WTC11 (cell line): Measurements from ENCODE around the gene RIC8A.
"Not testable (repeated sequence)": the region's sequence is repeated elsewhere in the genome, so short reads cannot be mapped to it uniquely, and the experiment has no call there.

ENCODE experiments used
- CTCF ChIP-seq: fragments of 200-600 bp; IDR thresholded peaks from 2 replicates; pipeline ENCODE4 v1.8.0; 2022; ENCODE audit warnings: antibody characterized with exemption
- FOXP4 ChIP-seq: sonication (generic); formaldehyde crosslinking; IDR thresholded peaks from 2 replicates; pipeline ENCODE4 v1.8.0; 2022; ENCODE audit warnings: mild to moderate bottlenecking, missing genetic modification reagents
- MLX ChIP-seq: sonication (generic); formaldehyde crosslinking; IDR thresholded peaks from 2 replicates; pipeline ENCODE4 v1.8.1; 2023; ENCODE audit warnings: mild to moderate bottlenecking, missing genetic modification reagents, moderate library complexity
- TF ChIP-seq, protein P1 (sequence below): sonication (generic); formaldehyde crosslinking; IDR thresholded peaks from 2 replicates; pipeline ENCODE4 v1.8.1; 2023; ENCODE audit warnings: mild to moderate bottlenecking, missing genetic modification reagents

GRCh38 chr11:220641-221215, 13.2 kb downstream of the RIC8A start:
- TF ChIP-seq, protein P1, sequence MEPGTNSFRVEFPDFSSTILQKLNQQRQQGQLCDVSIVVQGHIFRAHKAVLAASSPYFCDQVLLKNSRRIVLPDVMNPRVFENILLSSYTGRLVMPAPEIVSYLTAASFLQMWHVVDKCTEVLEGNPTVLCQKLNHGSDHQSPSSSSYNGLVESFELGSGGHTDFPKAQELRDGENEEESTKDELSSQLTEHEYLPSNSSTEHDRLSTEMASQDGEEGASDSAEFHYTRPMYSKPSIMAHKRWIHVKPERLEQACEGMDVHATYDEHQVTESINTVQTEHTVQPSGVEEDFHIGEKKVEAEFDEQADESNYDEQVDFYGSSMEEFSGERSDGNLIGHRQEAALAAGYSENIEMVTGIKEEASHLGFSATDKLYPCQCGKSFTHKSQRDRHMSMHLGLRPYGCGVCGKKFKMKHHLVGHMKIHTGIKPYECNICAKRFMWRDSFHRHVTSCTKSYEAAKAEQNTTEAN (CRISPR knock-in tag) = not testable (repeated sequence)
- not testable (repeated sequence) for TF ChIP-seq CTCF; FOXP4; MLX (CRISPR knock-in tag)
